HG03097 (cell line): ENCODE data around the gene RESP18.
"Not testable (repeated sequence)": the region's sequence is repeated elsewhere in the genome, so short reads cannot be mapped to it uniquely, and the experiment has no call there.

Experiments used
- ATAC-seq: cut with Tn5 transposase; IDR thresholded peaks from one replicate; pipeline ENCODE4 v1.9.1; 2021; ENCODE audit not compliant: unreplicated experiment, low FRiP score

RESP18 gene

GRCh38 chr2:219327719-219328118 lies 4.8 kb downstream of the RESP18 start:
- no peak for ATAC-seq

GRCh38 chr2:219325657-219326315 lies 6.8 kb downstream of the RESP18 start:
- ATAC-seq = no peak

- ATAC-seq = no peak
These were observed 7.4 kb downstream of the RESP18 start for GRCh38 chr2:219325136-219325535.

GRCh38 chr2:219323434-219323833 lies 9.1 kb downstream of the RESP18 start:
- ATAC-seq = no peak

GRCh38 chr2:219314804-219315468 lies 17.6 kb downstream of the RESP18 start:
- ATAC-seq = no peak

GRCh38 chr2:219312683-219313263 lies 19.8 kb downstream of the RESP18 start:
- ATAC-seq = not testable (repeated sequence)

- ATAC-seq = no peak
These were observed 23.3 kb downstream of the RESP18 start, which contains the start of gene PTPRN for GRCh38 chr2:219309278-219309677. Gene PTPRN, minus strand, starts transcription at chr2:219309401. Its CDS starts 69 bp downstream, at chr2:219309332.

GRCh38 chr2:219308142-219309101 lies 24.1 kb downstream of the RESP18 start:
- no peak for ATAC-seq

GRCh38 chr2:219306047-219306446 lies 26.5 kb downstream of the RESP18 start:
- ATAC-seq = no peak

GRCh38 chr2:219304223-219304622 lies 28.3 kb downstream of the RESP18 start:
- ATAC-seq = no peak

GRCh38 chr2:219302412-219302968 lies 30.1 kb downstream of the RESP18 start:
- ATAC-seq = no peak

- no peak for ATAC-seq
These were observed 32.5 kb downstream of the RESP18 start for GRCh38 chr2:219300022-219300421.

- no peak for ATAC-seq
These were observed 33.2 kb downstream of the RESP18 start for GRCh38 chr2:219299372-219299760.

GRCh38 chr2:219298759-219299371 lies 33.7 kb downstream of the RESP18 start:
- ATAC-seq = no peak

GRCh38 chr2:219297766-219298456 lies 34.6 kb downstream of the RESP18 start:
- no peak for ATAC-seq

GRCh38 chr2:219296631-219297391 lies 35.7 kb downstream of the RESP18 start:
- ATAC-seq = no peak

- no peak for ATAC-seq
These were observed 36.4 kb downstream of the RESP18 start for GRCh38 chr2:219296142-219296541.
